ENCODE results near the gene NFE2. TPM values are rescaled to one million over a fixed set of nuclear protein-coding genes. Genes with fewer than 3 reads are reported as not detected.
A peak's percentile ranks its signal among the peaks of the same experiment; 100 is the strongest.

The NFE2 gene
- total RNA-seq, 6 experiments from 2014 or later = 0.46 to 2.8 (median 0.99) TPM

GRCh38 chr12:54294953-54295566 is 5.8 kb downstream of the NFE2 start:
- H3K27ac ChIP-seq = no peak overlapping the region
- H3K36me3 ChIP-seq = no peaks in the 10 kb centered on the region
- no peaks in the 10 kb centered on the region for H3K27me3 ChIP-seq
- intact Hi-C loops (cut with DNase I) = loop anchor here (5.0 to 10.0 kb wide), 2 partner anchors 67 to 70 kb away; partner anchors contain the start of gene GPR84 (in 2 of the 2)
- no peaks in the 10 kb centered on the region for H3K9me3 ChIP-seq
- H3K4me3 ChIP-seq = no peak overlapping the region
- no peak for TF ChIP-seq CTCF (IDR thresholded peaks at IDR 0.05)
- no peak for TF ChIP-seq POLR2A (IDR thresholded peaks at IDR 0.05)
- DNase-seq (no peak), ATAC-seq (no peak)
- 78% methylated on average over 7 of the region's 9 CpGs for WGBS (ENCODE audit: insufficient coverage, low coverage, low lambda C conversion rate, missing lambda C conversion rate)
- no peaks in the 10 kb centered on the region for H3K4me1 ChIP-seq

GRCh38 chr12:54294152-54294952 is 6.5 kb downstream of the NFE2 start:
- H3K4me1 ChIP-seq = no peaks in the 10 kb centered on the region
- H3K9me3 ChIP-seq = no peaks in the 10 kb centered on the region
- intact Hi-C loops (cut with DNase I) = loop anchor here (5.0 to 10.0 kb wide), 2 partner anchors 68 to 70 kb away; partner anchors contain the start of gene GPR84 (in 2 of the 2)
- 31% methylated on average over 7 of the region's 9 CpGs for WGBS (ENCODE audit: insufficient coverage, low coverage, low lambda C conversion rate, missing lambda C conversion rate)
- DNase-seq (peak; percentile 73 to 77 (median 74)), ATAC-seq (peak; percentile 89 to 95 (median 92))
- H3K36me3 ChIP-seq = no peaks in the 10 kb centered on the region
- no peak overlapping the region for H3K4me3 ChIP-seq
- H3K27ac ChIP-seq = no peak overlapping the region
- TF ChIP-seq CTCF (IDR thresholded peaks at IDR 0.05) (peak; percentile 64 to 80 (median 78)), POLR2A (IDR thresholded peaks at IDR 0.05) (no peak)
- H3K27me3 ChIP-seq = no peaks in the 10 kb centered on the region

GRCh38 chr12:54292931-54293241 is 7.9 kb downstream of the NFE2 start:
- TF ChIP-seq CTCF (IDR thresholded peaks at IDR 0.05) = no peak
- no peak for TF ChIP-seq POLR2A (IDR thresholded peaks at IDR 0.05)
- intact Hi-C loops (cut with DNase I) = loop anchor here (5.0 to 10.0 kb wide), 2 partner anchors 69 to 72 kb away; partner anchors contain the start of gene GPR84 (in 2 of the 2)
- H3K4me3 ChIP-seq = no peak overlapping the region
- no peaks in the 10 kb centered on the region for H3K27me3 ChIP-seq
- no peaks in the 10 kb centered on the region for H3K4me1 ChIP-seq
- no peak overlapping the region for H3K27ac ChIP-seq
- DNase-seq = peak in 1 of 3 donors; percentile 33
- peaks cover 0 to 3% (median 1%) of the 10 kb centered on the region in 4 donors for H3K36me3 ChIP-seq
- no peak for ATAC-seq
- 100% methylated on average over 2 of the region's 7 CpGs for WGBS (ENCODE audit: insufficient coverage, low coverage, low lambda C conversion rate, missing lambda C conversion rate)
- no peaks in the 10 kb centered on the region for H3K9me3 ChIP-seq

GRCh38 chr12:54292083-54292930 is 8.5 kb downstream of the NFE2 start:
- peaks cover under 1 to 9% (median 6%) of the 10 kb centered on the region in 4 donors for H3K36me3 ChIP-seq
- DNase-seq (peak in 1 of 3 donors; percentile 44), ATAC-seq (no peak)
- H3K4me1 ChIP-seq = no peaks in the 10 kb centered on the region
- no peak overlapping the region for H3K27ac ChIP-seq
- no peak for TF ChIP-seq CTCF (IDR thresholded peaks at IDR 0.05)
- no peak for TF ChIP-seq POLR2A (IDR thresholded peaks at IDR 0.05)
- H3K9me3 ChIP-seq = no peaks in the 10 kb centered on the region
- intact Hi-C loops (cut with DNase I) = loop anchor here (5.0 to 10.0 kb wide), 2 partner anchors 70 to 72 kb away; partner anchors contain the start of gene GPR84 (in 2 of the 2)
- H3K4me3 ChIP-seq = no peak overlapping the region
- H3K27me3 ChIP-seq = no peaks in the 10 kb centered on the region
- 97% methylated on average over 9 of the region's 30 CpGs for WGBS (ENCODE audit: insufficient coverage, low coverage, low lambda C conversion rate, missing lambda C conversion rate)
